ENCODE measurements around the gene KRT83.

KRT83 gene

GRCh38 chr12:52320784-52321400 is at the start of gene KRT83:
KRT83 (minus strand) TSS chr12:52321398; CDS start chr12:52321335, 63 bp downstream.
- DNase-seq, result no peak

- DNase-seq, result no peak
Observed at GRCh38 chr12:52369809-52370208, 48.6 kb upstream of the KRT83 start.

- DNase-seq, result no peak
Observed at GRCh38 chr12:52369211-52369610, 48.0 kb upstream of the KRT83 start.

- DNase-seq, result no peak
Observed at GRCh38 chr12:52368508-52368907, 47.3 kb upstream of the KRT83 start.

- DNase-seq, result no peak
Observed at GRCh38 chr12:52367876-52368275, 46.7 kb upstream of the KRT83 start.

- DNase-seq, result no peak
Observed at GRCh38 chr12:52366738-52367485, 45.7 kb upstream of the KRT83 start, which contains the start of gene KRT85. KRT85 (minus strand) TSS chr12:52367481; CDS start chr12:52367405, 76 bp downstream.

- DNase-seq, result peak; percentile 10
Observed at GRCh38 chr12:52364901-52365489, 43.8 kb upstream of the KRT83 start.

GRCh38 chr12:52364061-52364460 is 42.9 kb upstream of the KRT83 start:
- DNase-seq, result no peak

GRCh38 chr12:52363111-52363679 is 42.0 kb upstream of the KRT83 start:
- DNase-seq, result no peak

- no peak for DNase-seq
Observed at GRCh38 chr12:52362118-52362726, 41.0 kb upstream of the KRT83 start.

GRCh38 chr12:52361553-52361952 is 40.4 kb upstream of the KRT83 start:
- DNase-seq, result no peak

- no peak for DNase-seq
Observed at GRCh38 chr12:52360663-52361271, 39.6 kb upstream of the KRT83 start.

- DNase-seq, result no peak
Observed at GRCh38 chr12:52360106-52360662, 39.0 kb upstream of the KRT83 start.

GRCh38 chr12:52359621-52360061 is 38.4 kb upstream of the KRT83 start:
- no peak for DNase-seq

GRCh38 chr12:52358575-52359350 is 37.6 kb upstream of the KRT83 start:
- DNase-seq, result no peak

GRCh38 chr12:52356762-52357580 is 35.8 kb upstream of the KRT83 start:
- no peak for DNase-seq

GRCh38 chr12:52356031-52356761 is 35.0 kb upstream of the KRT83 start:
- DNase-seq, result no peak

GRCh38 chr12:52355176-52355575 is 34.0 kb upstream of the KRT83 start:
- no peak for DNase-seq

- DNase-seq, result no peak
Observed at GRCh38 chr12:52354200-52354599, 33.0 kb upstream of the KRT83 start.

- DNase-seq, result no peak
Observed at GRCh38 chr12:52353766-52354165, 32.6 kb upstream of the KRT83 start.

All from NCI-H1436 (cell line).